ENCODE data around the gene C1QTNF12. TPM values are rescaled to one million over a fixed set of nuclear protein-coding genes. Genes with fewer than 3 reads are reported as not detected.

The C1QTNF12 gene
- polyA plus RNA-seq, 4 donors, result 9.0 to 20.6 (median 9.9) TPM

GRCh38 chr1:1231400-1232207 lies 14.9 kb downstream of the C1QTNF12 start, which contains the start of gene SDF4:
SDF4 (minus strand) TSS chr1:1232001; CDS start chr1:1228772, 3,229 bp downstream.
- peak; percentile 91 to 94 (median 92) for DNase-seq (ENCODE audit: low read depth in 4 of 4, low spot score in 3 of 4)

GRCh38 chr1:1230656-1231399 lies 15.7 kb downstream of the C1QTNF12 start:
- DNase-seq (ENCODE audit: low read depth in 4 of 4, low spot score in 3 of 4), result no peak

- no peak for DNase-seq (ENCODE audit: low read depth in 4 of 4, low spot score in 3 of 4)
Measured at GRCh38 chr1:1229770-1230169, 16.8 kb downstream of the C1QTNF12 start.

GRCh38 chr1:1228596-1229321 lies 17.8 kb downstream of the C1QTNF12 start:
- no peak for DNase-seq (ENCODE audit: low read depth in 4 of 4, low spot score in 3 of 4)

- no peak for DNase-seq (ENCODE audit: low read depth in 4 of 4, low spot score in 3 of 4)
Measured at GRCh38 chr1:1228187-1228586, 18.3 kb downstream of the C1QTNF12 start.

GRCh38 chr1:1227386-1227785 lies 19.1 kb downstream of the C1QTNF12 start:
- DNase-seq (ENCODE audit: low read depth in 4 of 4, low spot score in 3 of 4), result no peak

- DNase-seq (ENCODE audit: low read depth in 4 of 4, low spot score in 3 of 4), result no peak
Measured at GRCh38 chr1:1226566-1227362, 19.8 kb downstream of the C1QTNF12 start.

- DNase-seq (ENCODE audit: low read depth in 4 of 4, low spot score in 3 of 4), result no peak
Measured at GRCh38 chr1:1225913-1226312, 20.6 kb downstream of the C1QTNF12 start.

- no peak for DNase-seq (ENCODE audit: low read depth in 4 of 4, low spot score in 3 of 4)
Measured at GRCh38 chr1:1225238-1225845, 21.2 kb downstream of the C1QTNF12 start.

- DNase-seq (ENCODE audit: low read depth in 4 of 4, low spot score in 3 of 4), result no peak
Measured at GRCh38 chr1:1223891-1224290, 22.6 kb downstream of the C1QTNF12 start.

- DNase-seq (ENCODE audit: low read depth in 4 of 4, low spot score in 3 of 4), result no peak
Measured at GRCh38 chr1:1223321-1223720, 23.2 kb downstream of the C1QTNF12 start.

GRCh38 chr1:1222575-1223225 lies 23.8 kb downstream of the C1QTNF12 start:
- no peak for DNase-seq (ENCODE audit: low read depth in 4 of 4, low spot score in 3 of 4)

GRCh38 chr1:1221887-1222574 lies 24.5 kb downstream of the C1QTNF12 start:
- no peak for DNase-seq (ENCODE audit: low read depth in 4 of 4, low spot score in 3 of 4)

- DNase-seq (ENCODE audit: low read depth in 4 of 4, low spot score in 3 of 4), result no peak
Measured at GRCh38 chr1:1220197-1220596, 26.3 kb downstream of the C1QTNF12 start.

- no peak for DNase-seq (ENCODE audit: low read depth in 4 of 4, low spot score in 3 of 4)
Measured at GRCh38 chr1:1219341-1219740, 27.2 kb downstream of the C1QTNF12 start.

- no peak for DNase-seq (ENCODE audit: low read depth in 4 of 4, low spot score in 3 of 4)
Measured at GRCh38 chr1:1218524-1219200, 27.9 kb downstream of the C1QTNF12 start.

GRCh38 chr1:1217621-1218523 lies 28.6 kb downstream of the C1QTNF12 start:
- no peak for DNase-seq (ENCODE audit: low read depth in 4 of 4, low spot score in 3 of 4)

Measured in right renal pelvis (tissue), 4 donors.